IPS-18a (cell line): ENCODE results near the gene TMEM178B.

Source experiments
- H3K27ac ChIP-seq: one replicate; pipeline ENCODE4 v1.5.1; 2013; ENCODE audit warnings: low read length
- H3K27me3 ChIP-seq: one replicate; pipeline ENCODE4 v1.6.1; 2013; ENCODE audit warnings: mild to moderate bottlenecking, low read length; ENCODE audit not compliant: control insufficient read depth, insufficient read depth
- H3K36me3 ChIP-seq: one replicate; pipeline ENCODE4 v1.6.1; 2013; ENCODE audit warnings: low read depth, low read length; ENCODE audit not compliant: control insufficient read depth
- H3K4me1 ChIP-seq: one replicate; pipeline ENCODE4 v1.6.1; 2013; ENCODE audit warnings: low read depth, low read length; ENCODE audit not compliant: control insufficient read depth
- H3K4me3 ChIP-seq: one replicate; pipeline ENCODE4 v1.5.1; 2013; ENCODE audit warnings: low read length
- H3K9ac ChIP-seq: one replicate; pipeline ENCODE4 v1.6.1; 2013; ENCODE audit warnings: mild to moderate bottlenecking, low read length, moderate library complexity
- H3K9me3 ChIP-seq: one replicate; pipeline ENCODE4 v1.6.1; 2013; ENCODE audit warnings: low read depth, low read length; ENCODE audit not compliant: control insufficient read depth

The TMEM178B gene

DNA sequence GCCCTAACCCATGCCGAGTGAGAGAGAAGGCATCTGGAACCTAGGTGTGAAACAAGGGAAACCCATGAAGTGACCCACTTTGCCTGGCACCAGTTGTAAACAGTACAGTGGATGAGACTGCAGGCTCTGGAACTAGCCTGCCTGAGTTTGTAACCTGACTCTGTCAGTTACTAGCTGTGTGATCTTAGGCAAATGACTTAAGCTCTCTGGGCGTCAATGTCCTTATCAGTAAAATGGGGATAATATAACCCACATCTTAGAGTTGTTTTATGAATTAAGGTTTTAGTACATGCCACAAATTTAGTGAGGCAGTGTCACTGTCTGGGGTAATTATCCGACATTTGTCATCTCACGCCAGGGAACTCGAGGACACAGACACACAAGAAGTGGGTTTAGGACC is 394.5 kb downstream of the TMEM178B start:
- Histone ChIP-seq H3K4me3 (no peak overlapping the region), H3K4me1 (no peaks in the 10 kb centered on the region), H3K27me3 (no peaks in the 10 kb centered on the region), H3K9me3 (no peaks in the 10 kb centered on the region), H3K9ac (no peak overlapping the region), H3K27ac (no peak overlapping the region), H3K36me3 (no peaks in the 10 kb centered on the region)

DNA sequence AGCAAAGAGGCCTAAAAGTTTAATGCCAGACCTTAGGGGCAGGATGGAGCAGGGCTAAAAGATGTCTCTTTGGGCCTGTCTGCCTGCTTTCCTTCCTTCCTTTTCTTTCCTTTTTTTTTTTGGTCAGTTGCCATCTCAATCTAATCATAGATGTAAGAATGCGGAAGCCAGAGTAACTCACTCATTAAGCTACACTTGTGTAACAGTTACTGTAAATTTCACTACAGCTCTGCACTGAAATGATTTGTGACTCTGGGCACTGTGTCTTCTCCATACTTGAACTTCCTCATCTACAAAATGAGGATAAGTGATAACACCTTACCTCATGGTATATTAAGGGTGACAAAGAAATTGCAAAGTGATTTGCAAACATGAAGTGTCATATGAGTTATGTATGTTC is 401.8 kb downstream of the TMEM178B start:
- H3K36me3 ChIP-seq = no peaks in the 10 kb centered on the region
- H3K9me3 ChIP-seq = no peaks in the 10 kb centered on the region
- no peaks in the 10 kb centered on the region for H3K27me3 ChIP-seq
- no peak overlapping the region for H3K27ac ChIP-seq
- H3K4me3 ChIP-seq = no peak overlapping the region
- no peak overlapping the region for H3K9ac ChIP-seq
- H3K4me1 ChIP-seq = peaks cover 7% of the 10 kb centered on the region

DNA sequence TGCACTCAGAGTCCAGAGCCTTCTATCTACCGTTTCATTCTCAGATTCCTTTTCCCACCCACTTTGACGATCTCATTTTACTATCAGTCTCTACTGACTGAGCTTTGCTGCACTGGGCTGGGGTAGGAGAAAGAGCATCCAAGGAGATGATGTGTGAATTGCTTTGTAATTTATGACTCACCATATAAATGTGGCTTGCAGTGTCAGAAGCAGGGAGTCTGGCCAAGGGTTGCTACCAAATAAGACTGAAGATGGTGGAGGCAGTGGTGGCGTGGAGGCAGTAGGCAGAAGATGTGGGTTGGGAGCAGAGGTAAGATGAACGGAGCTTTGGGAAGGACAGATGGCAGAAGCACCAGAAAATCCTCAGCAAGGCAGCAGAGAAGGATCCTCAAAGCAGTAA is 404.0 kb downstream of the TMEM178B start:
- H3K27me3 ChIP-seq = no peaks in the 10 kb centered on the region
- no peak overlapping the region for H3K9ac ChIP-seq
- no peaks in the 10 kb centered on the region for H3K36me3 ChIP-seq
- no peak overlapping the region for H3K4me3 ChIP-seq
- H3K27ac ChIP-seq = no peak overlapping the region
- no peaks in the 10 kb centered on the region for H3K9me3 ChIP-seq
- H3K4me1 ChIP-seq = peaks cover 8% of the 10 kb centered on the region

DNA sequence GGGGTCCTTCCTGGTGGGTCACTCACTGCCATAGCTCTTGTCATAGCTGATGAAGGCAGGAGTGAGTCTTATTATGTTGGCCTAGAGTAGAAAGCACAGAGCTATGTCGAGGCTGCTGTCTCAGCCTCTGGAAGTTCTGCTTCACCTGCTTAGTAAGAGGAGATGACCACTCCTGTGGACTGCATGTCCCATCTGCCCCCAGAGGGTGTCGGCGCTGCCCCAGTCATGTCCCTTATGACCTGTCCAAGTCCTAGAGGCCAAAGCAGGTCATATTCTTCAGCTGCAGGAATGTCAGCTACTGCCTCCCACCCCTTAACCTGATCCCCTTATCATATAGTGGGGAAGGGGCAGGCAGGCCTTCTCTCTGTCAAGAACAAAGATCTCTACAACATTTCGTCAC is 405.0 kb downstream of the TMEM178B start:
- H3K27me3 ChIP-seq = no peaks in the 10 kb centered on the region
- H3K4me1 ChIP-seq = peaks cover 8% of the 10 kb centered on the region
- no peak overlapping the region for H3K27ac ChIP-seq
- no peaks in the 10 kb centered on the region for H3K9me3 ChIP-seq
- no peak overlapping the region for H3K4me3 ChIP-seq
- H3K36me3 ChIP-seq = no peaks in the 10 kb centered on the region
- no peak overlapping the region for H3K9ac ChIP-seq

DNA sequence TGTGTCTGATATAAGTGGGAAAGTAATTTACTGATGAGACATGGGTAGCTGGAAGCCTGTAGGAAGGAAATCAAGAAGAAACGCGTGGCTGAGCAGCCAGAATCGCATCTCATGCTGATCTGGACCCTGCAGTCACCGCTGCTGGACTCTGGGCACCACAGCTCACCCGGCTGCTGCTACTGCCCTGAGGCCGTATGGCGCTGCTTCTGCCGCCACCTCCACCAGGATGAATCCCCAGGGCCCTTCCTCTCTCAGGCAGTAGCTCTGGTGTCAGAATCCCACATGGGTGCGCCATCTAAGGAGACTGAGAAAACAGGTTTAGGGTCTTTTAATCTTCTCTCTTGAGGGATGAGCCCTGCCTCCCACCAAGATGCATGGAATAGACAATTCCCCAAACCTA is 407.1 kb downstream of the TMEM178B start:
- H3K9me3 ChIP-seq = no peaks in the 10 kb centered on the region
- no peak overlapping the region for H3K4me3 ChIP-seq
- no peaks in the 10 kb centered on the region for H3K36me3 ChIP-seq
- no peak overlapping the region for H3K9ac ChIP-seq
- no peaks in the 10 kb centered on the region for H3K27me3 ChIP-seq
- no peak overlapping the region for H3K27ac ChIP-seq
- peaks cover 8% of the 10 kb centered on the region for H3K4me1 ChIP-seq

DNA sequence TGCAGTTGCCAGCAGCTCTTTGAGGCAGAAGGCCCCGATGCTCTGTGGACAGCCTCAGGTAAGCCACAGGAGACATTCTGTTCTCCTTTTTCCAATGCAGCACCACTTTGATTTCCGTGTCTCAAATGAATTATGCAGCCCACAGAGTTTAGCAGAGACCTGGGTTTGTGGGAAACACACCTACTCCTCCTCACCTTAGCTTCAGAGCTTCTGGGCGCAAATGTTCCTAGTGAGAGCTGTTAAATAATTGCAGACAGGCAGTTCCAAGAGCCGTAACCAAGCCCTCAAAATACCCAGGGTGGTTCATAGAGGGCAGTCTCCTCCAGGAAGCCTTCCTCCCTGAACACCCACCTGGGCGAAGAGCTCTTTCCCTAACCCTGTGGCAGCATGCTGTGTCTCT is 408.1 kb downstream of the TMEM178B start:
- Histone ChIP-seq H3K9me3 (no peaks in the 10 kb centered on the region), H3K9ac (no peak overlapping the region), H3K27me3 (no peaks in the 10 kb centered on the region), H3K36me3 (no peaks in the 10 kb centered on the region), H3K4me1 (peaks cover 8% of the 10 kb centered on the region), H3K4me3 (no peak overlapping the region), H3K27ac (no peak overlapping the region)

DNA sequence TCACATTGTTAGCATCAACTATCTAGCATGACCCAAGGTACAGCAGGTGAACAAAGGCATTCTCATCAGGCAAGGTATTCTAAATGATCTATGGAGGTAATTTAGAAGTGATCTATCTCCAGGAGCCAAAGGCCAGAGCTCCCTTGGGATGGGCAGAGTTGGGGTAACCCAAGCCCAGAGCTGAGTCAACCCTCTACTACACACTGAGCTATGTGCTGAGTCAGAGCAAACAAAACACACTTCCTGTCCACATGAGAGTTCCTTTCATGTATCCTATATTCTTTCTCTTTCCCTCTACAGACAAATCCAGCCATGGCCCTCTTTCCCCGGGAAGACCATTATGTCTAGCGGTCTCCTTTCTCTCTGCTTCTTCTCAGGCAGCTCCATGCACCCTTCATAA is 409.2 kb downstream of the TMEM178B start:
- H3K27ac ChIP-seq = no peak overlapping the region

DNA sequence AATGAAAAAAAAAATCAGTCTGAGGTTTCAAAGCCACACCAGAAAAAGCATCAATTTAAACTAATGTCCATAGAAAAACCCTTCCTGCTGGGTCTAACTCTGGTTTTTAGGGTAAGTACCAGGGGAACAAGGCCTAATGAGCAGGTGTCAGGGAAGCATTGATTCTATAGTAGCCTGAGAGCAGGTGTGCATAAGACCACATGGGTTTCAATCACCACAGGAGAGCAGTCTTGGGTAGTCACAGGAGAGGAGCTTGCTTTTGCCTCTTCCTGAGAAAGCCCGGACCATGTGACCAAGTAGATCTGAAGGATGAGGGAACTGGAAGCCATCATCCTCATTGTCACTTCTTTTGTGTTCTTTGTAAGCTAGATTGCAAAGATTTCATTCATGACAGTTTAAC is 411.0 kb downstream of the TMEM178B start:
- no peaks in the 10 kb centered on the region for H3K36me3 ChIP-seq
- no peaks in the 10 kb centered on the region for H3K27me3 ChIP-seq
- H3K4me3 ChIP-seq = no peak overlapping the region
- no peak overlapping the region for H3K27ac ChIP-seq
- no peak overlapping the region for H3K9ac ChIP-seq
- no peaks in the 10 kb centered on the region for H3K9me3 ChIP-seq
- H3K4me1 ChIP-seq = peaks cover 9% of the 10 kb centered on the region

More for the DNA sequence above, 409.2 kb downstream of the TMEM178B start:
- no peak overlapping the region for H3K4me3 ChIP-seq
- no peaks in the 10 kb centered on the region for H3K36me3 ChIP-seq
- no peak overlapping the region for H3K9ac ChIP-seq
- no peaks in the 10 kb centered on the region for H3K27me3 ChIP-seq
- H3K4me1 ChIP-seq = peaks cover 8% of the 10 kb centered on the region
- no peaks in the 10 kb centered on the region for H3K9me3 ChIP-seq

DNA sequence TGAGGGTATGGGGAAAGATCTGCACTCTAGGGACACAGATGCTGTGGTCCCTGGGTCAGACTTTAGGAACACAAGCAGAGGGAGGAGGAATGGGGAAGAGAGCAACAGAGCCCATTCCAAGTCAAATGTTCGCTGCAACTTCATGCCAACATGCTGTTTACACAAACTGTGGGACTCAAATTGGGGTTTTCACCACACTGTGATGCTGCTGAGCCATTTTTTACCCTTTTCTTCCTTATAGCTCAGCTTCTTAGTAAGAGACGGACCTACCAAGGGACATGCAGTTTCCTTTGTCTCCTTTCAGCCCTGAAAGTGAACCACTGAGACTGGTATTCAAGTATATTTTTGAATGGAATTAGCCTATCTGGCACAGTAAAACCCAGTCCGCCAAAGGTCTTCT is 413.1 kb downstream of the TMEM178B start:
- Histone ChIP-seq H3K27me3 (no peaks in the 10 kb centered on the region), H3K27ac (no peak overlapping the region), H3K36me3 (no peaks in the 10 kb centered on the region), H3K4me1 (peaks cover 10% of the 10 kb centered on the region), H3K9ac (no peak overlapping the region), H3K9me3 (no peaks in the 10 kb centered on the region), H3K4me3 (no peak overlapping the region)

DNA sequence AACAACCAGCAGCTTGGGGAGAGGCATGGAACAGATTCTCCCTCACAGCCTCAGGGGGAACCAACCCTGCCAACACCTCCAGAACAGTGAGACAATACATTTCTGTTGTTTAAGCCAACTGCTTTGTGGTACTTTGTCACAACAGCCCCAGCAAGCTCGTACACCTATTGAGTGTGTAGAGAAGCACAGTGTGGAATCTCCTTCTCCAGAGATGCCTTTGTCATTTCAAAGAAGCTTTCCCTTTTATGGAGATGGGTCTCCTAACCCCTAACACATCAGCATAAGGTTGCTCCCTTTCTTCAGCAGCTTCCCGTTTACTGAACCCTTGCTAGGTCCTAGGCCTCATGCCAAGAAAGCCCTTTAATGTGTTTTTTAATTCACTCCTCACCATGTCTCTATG is 416.6 kb downstream of the TMEM178B start:
- Histone ChIP-seq H3K9me3 (no peaks in the 10 kb centered on the region), H3K27me3 (no peaks in the 10 kb centered on the region), H3K4me3 (no peak overlapping the region), H3K36me3 (no peaks in the 10 kb centered on the region), H3K27ac (no peak overlapping the region), H3K4me1 (peaks cover 10% of the 10 kb centered on the region), H3K9ac (no peak overlapping the region)

DNA sequence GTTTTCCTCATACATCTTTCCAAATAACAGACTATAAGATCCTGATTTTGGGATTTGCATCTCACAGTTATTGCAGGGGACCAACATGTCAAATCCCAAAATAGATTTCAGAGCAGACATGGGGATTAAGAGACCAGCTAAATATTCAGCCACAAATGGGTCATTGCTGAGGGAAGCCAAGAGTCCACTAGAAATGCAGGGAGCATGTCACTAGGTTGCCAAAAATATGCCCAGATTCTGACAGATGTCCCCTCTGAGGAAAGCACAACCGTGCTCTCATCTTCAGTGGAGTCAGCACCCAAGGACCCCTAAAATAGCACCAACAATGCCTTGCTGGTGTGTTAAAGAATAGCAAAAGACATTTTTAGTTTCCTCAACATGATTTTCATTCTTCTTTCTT is 421.2 kb downstream of the TMEM178B start:
- no peak overlapping the region for H3K27ac ChIP-seq
- H3K4me3 ChIP-seq = no peak overlapping the region
- no peaks in the 10 kb centered on the region for H3K27me3 ChIP-seq
- no peaks in the 10 kb centered on the region for H3K36me3 ChIP-seq
- H3K4me1 ChIP-seq = peaks cover 16% of the 10 kb centered on the region
- no peak overlapping the region for H3K9ac ChIP-seq
- H3K9me3 ChIP-seq = no peaks in the 10 kb centered on the region

DNA sequence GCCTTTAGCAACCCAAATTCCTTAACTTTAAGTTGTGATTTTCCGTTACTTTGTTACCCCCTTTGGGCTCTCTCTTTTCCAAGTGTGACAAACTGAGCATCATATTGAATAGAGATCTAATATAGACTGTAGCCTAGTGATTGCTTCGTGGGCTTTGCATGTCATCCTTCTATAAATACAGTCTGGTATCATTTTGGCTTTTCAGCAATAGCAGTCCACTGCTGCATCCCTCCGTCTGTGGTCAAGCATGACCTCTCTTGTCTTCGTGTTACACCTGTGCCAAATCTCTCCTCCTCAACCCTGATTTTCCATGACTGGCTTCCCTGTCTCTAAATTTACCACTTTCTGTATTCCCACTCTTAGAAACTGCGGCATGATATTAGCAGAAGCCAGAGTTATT is 423.5 kb downstream of the TMEM178B start:
- no peaks in the 10 kb centered on the region for H3K36me3 ChIP-seq
- H3K27me3 ChIP-seq = no peaks in the 10 kb centered on the region
- peaks cover 8% of the 10 kb centered on the region for H3K4me1 ChIP-seq
- H3K9ac ChIP-seq = no peak overlapping the region
- no peak overlapping the region for H3K27ac ChIP-seq
- no peaks in the 10 kb centered on the region for H3K9me3 ChIP-seq
- H3K4me3 ChIP-seq = no peak overlapping the region
